Left cardiac atrium (tissue), 4 donors: ENCODE measurements around the gene CBX3. TPM values are rescaled to one million over a fixed set of nuclear protein-coding genes. Genes with fewer than 3 reads are reported as not detected.

Experiments
- ATAC-seq, 2 donors: fragments of 200-7000 bp; cut with Tn5 transposase; one replicate each; pipeline ENCODE4 v1.9.1; 2020; ENCODE audit warnings: mild to moderate bottlenecking in 2 of 2, moderate library complexity in 2 of 2
- DNase-seq: peaks from one replicate; pipeline ENCODE4 v3.0.0-alpha.2; 2020
- intact Hi-C, 2 donors: fragments of 100-400 bp; cut with DNase I; formaldehyde crosslinking; loops; one replicate each; pipeline versions ENCODE4 v1.14.1 to v1.15.1; 2022 to 2023
- total RNA-seq, 2 donors: library from RNA; stranded (reverse); fragmentation: NEBNext Ultra II Directional; extraction: Animal tissue kit (Norgen Biotek cat#: 25700); gene quantifications; one replicate each; pipeline ENCODE4 v1.2.1, GENCODE V29; 2021
- donor health status: DM: no; HTN: yes; CAD: no.
- donor health status: DM: no; HTN: yes; CAD: no; lungs with severe emphysema.
- donor health status: DM: yes; HTN: yes; CAD: no.
- donor health status: Dilated cardiomyopathy.

The CBX3 gene
- total RNA-seq, 2 donors from 2014 or later: 61.9 to 82.7 TPM

- no peak for DNase-seq
- intact Hi-C loops: no loop called here
- no peak for ATAC-seq
Measured at GRCh38 chr7:26197153-26198115, 4.1 kb upstream of the CBX3 start.

DNA sequence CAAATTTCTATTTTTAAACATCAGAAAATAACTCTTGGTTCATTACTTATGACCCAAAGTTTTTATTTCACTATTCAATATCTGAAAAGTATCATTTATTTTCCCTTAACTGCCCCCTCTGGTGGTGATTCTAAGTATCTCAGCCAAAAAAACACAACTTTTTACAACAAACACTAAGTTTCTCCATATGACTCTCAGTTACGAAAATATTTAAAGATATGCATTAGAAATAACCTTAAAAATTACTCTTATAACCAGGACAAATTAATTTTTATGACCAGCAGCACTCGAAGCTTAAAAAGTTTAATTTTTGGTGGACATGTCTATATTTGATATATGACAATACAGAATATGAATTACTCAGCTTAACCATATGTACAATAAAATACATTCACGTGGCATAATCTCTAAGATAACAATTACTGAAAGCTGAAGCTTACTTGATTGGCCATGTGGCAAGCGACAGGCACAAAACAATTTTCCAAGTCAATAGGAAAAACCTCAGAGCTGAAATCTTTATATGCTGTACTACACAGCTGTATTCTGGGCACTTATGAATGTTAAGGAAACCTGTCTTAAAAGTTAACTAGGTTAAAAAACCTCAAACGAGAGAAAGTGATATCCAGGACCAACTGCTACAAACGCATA is 3.3 kb upstream of the CBX3 start:
- no peak for ATAC-seq
- intact Hi-C loops: no loop called here

DNA sequence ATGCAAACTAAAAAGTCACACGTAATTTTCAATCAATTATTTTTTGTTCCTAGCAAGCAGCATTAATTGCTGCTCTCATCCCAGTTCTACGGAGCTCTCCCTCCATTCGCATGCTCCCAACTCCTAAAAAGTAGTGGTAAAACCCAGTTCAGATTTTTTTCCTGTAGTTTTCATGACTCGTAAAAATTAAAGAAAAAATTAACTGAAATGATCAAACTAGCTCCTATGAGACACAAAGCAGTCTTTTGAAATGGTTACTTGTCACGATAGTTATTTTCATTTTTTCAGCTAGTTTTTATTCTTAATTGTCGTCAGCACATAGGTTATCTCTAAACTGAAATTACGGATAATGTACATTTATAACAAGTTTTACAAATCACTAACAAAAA is 2.8 kb upstream of the CBX3 start:
- no peak for ATAC-seq
- intact Hi-C loops: no loop called here

More for the DNA sequence above, 3.3 kb upstream of the CBX3 start:
- DNase-seq: no peak

GRCh38 chr7:26199301-26200037 is 2.1 kb upstream of the CBX3 start:
- ATAC-seq: peak; percentile 25 to 27
- intact Hi-C loops: loop anchor here in 1 of 2 donors (10.0 kb wide), 1 partner anchor 105 kb away; no protein-coding TSS in a partner anchor
- peak; percentile 70 for DNase-seq

More for the DNA sequence above, 2.8 kb upstream of the CBX3 start:
- DNase-seq: no peak

DNA sequence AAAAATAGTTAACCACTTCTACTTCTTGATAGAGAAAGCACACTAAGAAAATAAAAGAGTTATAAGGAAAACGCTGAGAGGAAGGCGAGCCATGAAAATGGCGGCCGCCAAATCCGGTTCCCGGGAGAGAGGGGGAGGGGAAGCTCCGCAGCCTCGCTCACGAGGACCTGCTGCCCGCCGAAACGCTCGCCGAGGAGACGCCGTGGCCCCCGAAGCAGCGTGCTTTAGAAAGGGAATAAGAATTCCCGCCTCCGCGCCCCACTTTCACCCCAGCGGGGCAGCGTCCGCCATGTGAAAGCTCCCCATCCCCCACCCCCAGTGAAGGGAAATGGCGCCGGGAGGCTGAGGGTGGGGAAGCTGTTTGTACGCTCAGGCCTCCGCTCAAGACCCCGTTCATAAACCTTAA is 1.5 kb upstream of the CBX3 start:
- DNase-seq (peak; percentile 75), ATAC-seq (peak; percentile 31 to 41)
- intact Hi-C loops: loop anchor here in 1 of 2 donors (10.0 kb wide), 1 partner anchor 105 kb away; no protein-coding TSS in a partner anchor

GRCh38 chr7:26200444-26201246 is 900 bp upstream of the CBX3 start, which contains the start of gene HNRNPA2B1:
HNRNPA2B1 (minus strand) TSS chr7:26200746; CDS start chr7:26200577, 169 bp downstream.
- ATAC-seq: peak; percentile 83 to 85
- intact Hi-C loops: loop anchor here in 1 of 2 donors (10.0 kb wide), 1 partner anchor 106 kb away; no protein-coding TSS in a partner anchor
- peak; percentile 97 for DNase-seq

DNA sequence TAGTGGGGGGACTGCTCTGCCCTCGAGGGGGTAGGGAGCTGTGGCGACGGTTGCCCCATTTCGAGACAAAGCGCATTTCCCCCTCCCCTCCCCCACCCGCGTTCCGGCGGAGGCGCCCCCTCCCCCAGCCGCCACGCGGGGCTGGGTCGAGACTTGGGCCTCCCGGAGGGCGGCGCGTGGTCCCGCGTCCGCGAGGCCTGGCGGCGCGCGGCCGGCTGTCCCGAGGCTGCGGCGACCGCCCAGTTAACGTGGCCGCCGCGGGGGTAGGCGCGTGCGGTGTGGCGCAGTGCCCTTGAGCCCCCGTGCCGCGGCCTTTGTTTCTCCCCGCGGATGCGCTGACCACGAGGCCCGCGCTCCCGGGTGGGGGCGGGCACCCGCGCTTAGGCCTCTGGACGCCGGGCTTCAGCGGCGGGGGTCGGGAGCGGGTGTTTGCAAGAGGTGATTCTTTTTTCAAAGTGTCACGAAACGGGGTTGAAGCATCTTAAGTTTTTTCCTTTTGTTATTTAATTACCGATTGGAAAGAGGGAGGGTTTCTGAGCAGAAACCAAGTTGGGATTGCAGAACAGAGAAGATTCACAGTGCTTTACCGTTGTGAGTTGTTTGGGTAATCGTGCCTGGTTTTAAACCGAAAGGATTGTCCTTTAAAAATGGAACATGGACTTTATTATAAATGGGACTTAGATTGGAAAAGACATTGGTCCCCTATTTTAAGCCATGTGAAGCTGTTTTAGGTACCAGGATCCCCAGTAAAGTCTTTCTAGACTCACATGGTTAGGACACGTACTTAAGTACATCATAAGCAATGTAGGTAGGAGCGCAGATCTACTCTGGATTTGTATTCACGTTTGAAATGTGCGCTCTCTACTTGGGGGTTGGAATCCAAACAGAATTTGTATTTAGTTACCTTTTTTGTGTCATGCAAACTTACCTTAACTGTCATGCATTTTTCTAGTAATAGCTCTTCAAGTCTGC is 760 bp downstream of the CBX3 start:
- peak; percentile 66 for DNase-seq
- intact Hi-C loops: loop anchor here in 1 of 2 donors (10.0 kb wide), 1 partner anchor 108 kb away; no protein-coding TSS in a partner anchor

GRCh38 chr7:26203016-26203415 is 1.5 kb downstream of the CBX3 start:
- ATAC-seq (no peak), DNase-seq (no peak)
- intact Hi-C loops: loop anchor here in 1 of 2 donors (10.0 kb wide), 1 partner anchor 108 kb away; no protein-coding TSS in a partner anchor

More for the DNA sequence above, 760 bp downstream of the CBX3 start:
- ATAC-seq: peak; percentile 18 to 23

DNA sequence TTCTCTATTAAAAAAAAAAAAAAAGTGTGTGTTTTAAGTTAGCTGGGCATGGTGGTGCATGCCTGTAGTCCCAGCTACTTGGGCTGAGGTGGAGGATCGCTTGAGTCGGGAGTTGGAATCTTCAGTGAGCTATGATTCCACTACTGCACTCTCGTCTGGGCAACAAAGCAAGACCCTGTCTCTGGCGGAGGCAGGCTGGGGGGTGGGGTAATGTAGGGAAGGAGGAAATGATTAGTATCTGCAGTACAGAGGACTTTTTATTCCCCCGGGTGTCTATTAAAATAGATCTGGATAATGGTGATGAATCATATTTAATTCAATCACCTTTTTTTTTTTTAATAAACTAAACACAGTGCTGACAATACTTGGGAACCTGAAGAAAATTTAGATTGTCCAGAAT is 6.5 kb downstream of the CBX3 start:
- intact Hi-C loops: loop anchor here in 1 of 2 donors (10.0 kb wide), 1 partner anchor 113 kb away; no protein-coding TSS in a partner anchor
- ATAC-seq: no peak
- no peak for DNase-seq

GRCh38 chr7:26212921-26213718 is 11.6 kb downstream of the CBX3 start:
- ATAC-seq (peak in 1 of 2 donors; percentile 27), DNase-seq (no peak)
- intact Hi-C loops: loop anchor here in 1 of 2 donors (10.0 kb wide), 1 partner anchor 62 kb away; no protein-coding TSS in a partner anchor

- ATAC-seq (no peak), DNase-seq (no peak)
- intact Hi-C loops: loop anchor here in 1 of 2 donors (10.0 kb wide), 1 partner anchor 61 kb away; no protein-coding TSS in a partner anchor
Measured at GRCh38 chr7:26213807-26214515, 12.4 kb downstream of the CBX3 start.

DNA sequence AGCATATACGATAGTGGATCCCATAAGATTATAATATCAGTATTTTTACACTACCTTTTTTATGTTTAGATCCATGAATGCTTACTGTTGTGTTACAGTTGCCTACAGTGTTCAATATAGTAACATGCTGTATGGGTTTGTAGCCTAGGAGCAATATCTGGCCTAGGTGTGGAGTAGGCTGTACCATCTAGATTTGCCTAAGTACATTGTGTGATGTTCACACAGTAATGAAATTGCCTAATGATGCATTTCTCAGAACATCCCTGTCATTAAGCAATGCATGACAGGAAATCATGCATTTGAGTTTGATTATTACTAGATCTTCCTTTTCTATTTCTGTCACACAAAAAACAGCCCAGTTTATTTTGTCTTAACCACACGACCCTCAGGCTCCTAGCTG is 14.5 kb downstream of the CBX3 start:
- DNase-seq (no peak), ATAC-seq (no peak)
- intact Hi-C loops: loop anchor here in 1 of 2 donors (10.0 kb wide), 1 partner anchor 59 kb away; no protein-coding TSS in a partner anchor

GRCh38 chr7:26224359-26224758 is 22.8 kb downstream of the CBX3 start:
- ATAC-seq (no peak), DNase-seq (no peak)
- intact Hi-C loops: no loop called here

- no peak for DNase-seq
- no peak for ATAC-seq
- intact Hi-C loops: no loop called here
Measured at GRCh38 chr7:26227987-26228386, 26.4 kb downstream of the CBX3 start.

- DNase-seq (no peak), ATAC-seq (no peak)
- intact Hi-C loops: no loop called here
Measured at GRCh38 chr7:26233902-26234511, 32.5 kb downstream of the CBX3 start.
